ENCODE data around the gene IP6K3.
A peak's percentile ranks its signal among the peaks of the same experiment; 100 is the strongest.

DNA sequence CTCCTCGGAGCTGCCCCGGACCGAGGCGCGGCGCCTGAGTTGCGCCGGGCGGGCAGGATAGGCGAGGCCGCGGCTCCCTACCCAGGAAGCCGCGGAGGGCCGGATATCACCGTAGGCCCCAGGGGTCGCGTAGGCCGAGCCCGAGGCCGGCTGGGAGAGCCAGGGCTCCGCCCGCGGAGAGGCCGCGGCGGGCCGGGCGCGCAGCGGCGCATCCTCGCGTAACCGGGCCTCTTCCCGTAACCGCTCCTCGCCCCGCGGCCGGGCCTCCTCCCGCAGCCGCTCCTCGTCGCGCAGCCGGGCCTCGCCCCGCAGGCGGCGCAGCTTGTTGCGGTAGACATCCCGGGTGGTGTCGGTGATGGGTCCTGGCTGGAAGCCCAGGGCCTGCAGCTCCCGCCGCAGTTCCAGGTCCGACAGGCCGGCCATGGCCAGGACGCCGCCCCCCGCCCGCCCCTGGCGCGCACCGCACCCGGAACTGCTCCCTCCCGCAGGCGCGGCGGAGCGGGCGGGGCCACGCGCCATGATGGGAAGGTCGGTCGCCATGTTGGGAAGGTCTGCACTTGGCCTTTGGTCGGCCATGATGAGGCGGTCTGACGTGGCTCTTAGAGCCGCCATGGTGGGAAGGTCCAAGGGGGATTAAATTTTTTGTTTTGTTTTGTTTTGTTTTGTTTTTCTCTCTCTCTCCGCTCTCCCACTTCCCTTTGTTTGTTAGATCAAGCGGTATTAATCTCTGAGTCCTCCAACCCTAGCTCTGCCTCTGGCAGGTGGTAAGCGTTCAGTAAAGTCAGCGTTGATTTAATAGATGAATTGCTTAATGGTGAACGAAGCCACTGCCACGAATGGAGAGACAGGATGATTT is 42.2 kb upstream of the IP6K3 start, which contains the start of gene LEMD2:
- TF ChIP-seq CTCF (IDR thresholded peaks at IDR 0.05; ENCODE audit: low read depth, low read length) (no peak), POLR2A (IDR thresholded peaks at IDR 0.05; ENCODE audit: extremely low read depth, insufficient read length) (peak; percentile 71), MAX (IDR thresholded peaks at IDR 0.05; ENCODE audit: low read depth, low read length) (peak; percentile 50; the same call in 1 of the 2 replicates)
